Ureter (tissue), 1 donor: ENCODE results near the gene VCL. TPM values are rescaled to one million over a fixed set of nuclear protein-coding genes. Genes with fewer than 3 reads are reported as not detected.
"Not testable (repeated sequence)": the region's sequence is repeated elsewhere in the genome, so short reads cannot be mapped to it uniquely, and the experiment has no call there.

Experiments used
- DNase-seq: peaks from one replicate; pipeline ENCODE4 v3.0.0-alpha.2; 2020; ENCODE audit warnings: low spot score
- total RNA-seq: library from RNA; stranded (reverse); gene quantifications from one replicate; pipeline ENCODE4 v1.2.4, GENCODE V29; 2023
- donor health status: DM: yes; HTN: yes; CAD: no.

Gene VCL
- total RNA-seq, 1 donor from 2014 or later, result 256 TPM

GRCh38 chr10:74006269-74006668 is 8.4 kb downstream of the VCL start:
- DNase-seq, result no peak

GRCh38 chr10:74008212-74008731 is 10.4 kb downstream of the VCL start:
- no peak for DNase-seq

GRCh38 chr10:74011017-74011416 is 13.1 kb downstream of the VCL start:
- DNase-seq, result no peak

GRCh38 chr10:74011770-74012169 is 13.9 kb downstream of the VCL start:
- DNase-seq, result no peak

- no peak for DNase-seq
Measured at GRCh38 chr10:74012480-74012879, 14.6 kb downstream of the VCL start.

- DNase-seq, result no peak
Measured at GRCh38 chr10:74013004-74013403, 15.1 kb downstream of the VCL start.

GRCh38 chr10:74014574-74014973 is 16.7 kb downstream of the VCL start:
- not testable (repeated sequence) for DNase-seq

- DNase-seq, result no peak
Measured at GRCh38 chr10:74018241-74018640, 20.3 kb downstream of the VCL start.

GRCh38 chr10:74021248-74022055 is 23.5 kb downstream of the VCL start:
- no peak for DNase-seq

GRCh38 chr10:74022926-74023629 is 25.2 kb downstream of the VCL start:
- no peak for DNase-seq

GRCh38 chr10:74024600-74024999 is 26.7 kb downstream of the VCL start:
- DNase-seq, result no peak

- DNase-seq, result no peak
Measured at GRCh38 chr10:74025380-74025978, 27.6 kb downstream of the VCL start.

GRCh38 chr10:74026428-74027015 is 28.6 kb downstream of the VCL start:
- DNase-seq, result no peak

GRCh38 chr10:74027702-74028101 is 29.8 kb downstream of the VCL start:
- no peak for DNase-seq

GRCh38 chr10:74029943-74030342 is 32.0 kb downstream of the VCL start:
- no peak for DNase-seq

- DNase-seq, result not testable (repeated sequence)
Measured at GRCh38 chr10:74032208-74032607, 34.3 kb downstream of the VCL start.

GRCh38 chr10:74032900-74033655 is 35.2 kb downstream of the VCL start:
- no peak for DNase-seq

- DNase-seq, result no peak
Measured at GRCh38 chr10:74033702-74034101, 35.8 kb downstream of the VCL start.

- no peak for DNase-seq
Measured at GRCh38 chr10:74034301-74034700, 36.4 kb downstream of the VCL start.

- no peak for DNase-seq
Measured at GRCh38 chr10:74035303-74035702, 37.4 kb downstream of the VCL start.

GRCh38 chr10:74036474-74036873 is 38.6 kb downstream of the VCL start:
- DNase-seq, result no peak
